HG03280 (cell line): Measurements from ENCODE around the gene PAXIP1.
"Not testable (repeated sequence)": the region's sequence is repeated elsewhere in the genome, so short reads cannot be mapped to it uniquely, and the experiment has no call there.

Experiments
- ATAC-seq: cut with Tn5 transposase; IDR thresholded peaks from one replicate; pipeline ENCODE4 v1.9.1; 2021; ENCODE audit warnings: mild to moderate bottlenecking, moderate library complexity; ENCODE audit not compliant: unreplicated experiment

Gene PAXIP1, protein sequence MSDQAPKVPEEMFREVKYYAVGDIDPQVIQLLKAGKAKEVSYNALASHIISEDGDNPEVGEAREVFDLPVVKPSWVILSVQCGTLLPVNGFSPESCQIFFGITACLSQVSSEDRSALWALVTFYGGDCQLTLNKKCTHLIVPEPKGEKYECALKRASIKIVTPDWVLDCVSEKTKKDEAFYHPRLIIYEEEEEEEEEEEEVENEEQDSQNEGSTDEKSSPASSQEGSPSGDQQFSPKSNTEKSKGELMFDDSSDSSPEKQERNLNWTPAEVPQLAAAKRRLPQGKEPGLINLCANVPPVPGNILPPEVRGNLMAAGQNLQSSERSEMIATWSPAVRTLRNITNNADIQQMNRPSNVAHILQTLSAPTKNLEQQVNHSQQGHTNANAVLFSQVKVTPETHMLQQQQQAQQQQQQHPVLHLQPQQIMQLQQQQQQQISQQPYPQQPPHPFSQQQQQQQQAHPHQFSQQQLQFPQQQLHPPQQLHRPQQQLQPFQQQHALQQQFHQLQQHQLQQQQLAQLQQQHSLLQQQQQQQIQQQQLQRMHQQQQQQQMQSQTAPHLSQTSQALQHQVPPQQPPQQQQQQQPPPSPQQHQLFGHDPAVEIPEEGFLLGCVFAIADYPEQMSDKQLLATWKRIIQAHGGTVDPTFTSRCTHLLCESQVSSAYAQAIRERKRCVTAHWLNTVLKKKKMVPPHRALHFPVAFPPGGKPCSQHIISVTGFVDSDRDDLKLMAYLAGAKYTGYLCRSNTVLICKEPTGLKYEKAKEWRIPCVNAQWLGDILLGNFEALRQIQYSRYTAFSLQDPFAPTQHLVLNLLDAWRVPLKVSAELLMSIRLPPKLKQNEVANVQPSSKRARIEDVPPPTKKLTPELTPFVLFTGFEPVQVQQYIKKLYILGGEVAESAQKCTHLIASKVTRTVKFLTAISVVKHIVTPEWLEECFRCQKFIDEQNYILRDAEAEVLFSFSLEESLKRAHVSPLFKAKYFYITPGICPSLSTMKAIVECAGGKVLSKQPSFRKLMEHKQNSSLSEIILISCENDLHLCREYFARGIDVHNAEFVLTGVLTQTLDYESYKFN

DNA sequence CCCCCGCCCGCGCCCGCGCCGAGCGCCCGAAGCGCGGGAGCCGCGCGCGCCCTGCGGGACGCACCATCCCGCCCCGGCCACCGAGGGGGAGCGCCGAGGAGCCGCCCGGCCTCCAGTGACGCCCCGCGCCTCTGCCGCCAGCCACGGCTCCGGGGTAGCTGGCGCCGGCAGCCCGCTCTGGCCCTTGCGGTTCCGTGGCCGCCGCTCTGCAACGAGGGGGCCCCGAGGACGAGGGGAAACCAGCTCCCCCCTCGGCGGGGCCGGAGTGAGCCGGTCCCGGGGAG, at the start of gene PAXIP1:
Gene PAXIP1 (minus strand): TSS at position 33 of the 284 bp plus-strand sequence. CDS start 195 bp downstream, outside the sequence.
- ATAC-seq = peak; percentile 63

DNA sequence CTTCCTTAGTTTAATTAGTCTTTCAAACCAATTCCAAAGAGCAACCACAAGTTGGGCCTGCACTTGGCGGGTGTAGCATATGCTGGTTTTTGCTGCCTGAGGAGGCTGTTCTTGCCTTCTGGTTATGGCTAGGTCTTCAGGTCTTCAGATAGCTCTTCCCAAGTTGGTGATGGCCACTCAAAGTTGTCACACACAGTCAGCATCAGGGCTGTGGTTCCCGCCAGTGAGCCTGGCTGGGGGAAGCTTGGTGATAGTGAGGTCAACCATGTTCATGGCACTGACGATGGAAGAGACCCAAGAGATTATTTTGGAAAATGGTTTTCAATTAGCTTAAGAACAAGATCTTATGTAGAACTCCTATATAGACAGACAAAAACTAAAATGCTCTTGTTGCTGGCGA, 48.4 kb upstream of the PAXIP1 start:
- ATAC-seq = no peak

- no peak for ATAC-seq
Observed at GRCh38 chr7:155048006-155048405, 45.1 kb upstream of the PAXIP1 start.

GRCh38 chr7:155043756-155044155, 40.8 kb upstream of the PAXIP1 start:
- no peak for ATAC-seq

GRCh38 chr7:155038335-155038734, 35.4 kb upstream of the PAXIP1 start:
- ATAC-seq = no peak

DNA sequence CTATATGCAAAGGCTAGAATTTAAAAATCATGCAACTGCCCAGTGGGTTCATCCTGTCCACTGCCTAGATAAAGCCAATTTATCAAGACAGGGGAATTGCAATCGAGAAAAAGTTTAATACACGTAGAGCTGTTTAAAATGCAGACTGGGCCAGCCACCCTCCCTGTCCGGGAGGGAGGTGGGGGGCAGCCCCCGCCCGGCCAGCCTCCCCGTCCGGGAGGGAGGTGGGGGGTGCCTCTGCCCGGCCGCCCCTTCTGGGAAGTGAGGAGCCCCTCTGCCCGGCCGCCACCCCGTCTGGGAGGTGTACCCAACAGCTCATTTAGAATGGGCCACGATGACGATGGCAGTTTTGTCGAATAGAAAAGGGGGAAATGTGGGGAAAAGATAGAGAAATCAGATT, 31.6 kb upstream of the PAXIP1 start:
- ATAC-seq = not testable (repeated sequence)

GRCh38 chr7:155032978-155033377, 30.1 kb upstream of the PAXIP1 start:
- ATAC-seq = no peak

DNA sequence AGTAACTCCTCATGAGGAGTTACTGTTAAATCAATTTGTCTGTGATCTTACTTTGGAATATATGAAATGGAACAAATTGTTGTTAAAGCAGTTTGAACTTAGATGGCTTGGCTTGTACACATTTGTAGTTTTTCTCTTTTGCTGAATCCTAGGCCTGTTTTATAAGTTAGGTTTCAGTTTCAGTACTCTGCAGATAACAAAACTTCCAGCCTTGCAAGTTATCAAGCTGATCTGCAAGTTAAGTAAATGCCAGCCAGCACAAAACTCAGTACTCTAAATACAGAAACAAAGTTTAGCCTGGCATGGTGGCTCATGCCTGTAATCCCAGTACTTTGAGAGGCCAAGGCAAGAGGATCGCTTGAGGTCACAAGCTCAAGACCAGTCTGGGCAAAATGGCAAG, 25.0 kb upstream of the PAXIP1 start:
- ATAC-seq = no peak

GRCh38 chr7:155021699-155022145, 18.8 kb upstream of the PAXIP1 start:
- no peak for ATAC-seq

- no peak for ATAC-seq
Observed at GRCh38 chr7:155020996-155021395, 18.1 kb upstream of the PAXIP1 start.

DNA sequence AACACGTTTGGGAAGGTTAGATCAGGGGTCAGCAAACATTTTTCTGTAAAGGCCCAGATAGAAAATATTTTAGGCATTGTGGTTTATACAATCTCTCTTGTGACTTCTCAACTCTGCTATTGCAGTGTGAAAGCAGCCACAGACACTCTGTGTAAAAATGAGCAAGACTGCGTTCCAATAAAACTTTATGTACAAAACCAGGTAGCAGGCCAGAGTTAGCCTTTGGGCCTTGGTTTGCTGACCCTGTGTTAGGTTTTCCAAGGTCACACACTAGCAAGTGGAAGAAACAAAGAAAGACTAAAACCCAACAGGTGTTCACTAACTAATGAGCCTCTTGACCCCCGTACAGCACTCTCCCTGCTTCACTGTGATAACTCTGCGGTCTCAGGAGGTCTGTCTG, 14.9 kb upstream of the PAXIP1 start:
- ATAC-seq = no peak

- ATAC-seq = no peak
Observed at GRCh38 chr7:155011086-155011485, 8.2 kb upstream of the PAXIP1 start.

- ATAC-seq = no peak
Observed at GRCh38 chr7:155009570-155010157, 6.7 kb upstream of the PAXIP1 start.

GRCh38 chr7:155007947-155008346, 5.0 kb upstream of the PAXIP1 start:
- no peak for ATAC-seq

DNA sequence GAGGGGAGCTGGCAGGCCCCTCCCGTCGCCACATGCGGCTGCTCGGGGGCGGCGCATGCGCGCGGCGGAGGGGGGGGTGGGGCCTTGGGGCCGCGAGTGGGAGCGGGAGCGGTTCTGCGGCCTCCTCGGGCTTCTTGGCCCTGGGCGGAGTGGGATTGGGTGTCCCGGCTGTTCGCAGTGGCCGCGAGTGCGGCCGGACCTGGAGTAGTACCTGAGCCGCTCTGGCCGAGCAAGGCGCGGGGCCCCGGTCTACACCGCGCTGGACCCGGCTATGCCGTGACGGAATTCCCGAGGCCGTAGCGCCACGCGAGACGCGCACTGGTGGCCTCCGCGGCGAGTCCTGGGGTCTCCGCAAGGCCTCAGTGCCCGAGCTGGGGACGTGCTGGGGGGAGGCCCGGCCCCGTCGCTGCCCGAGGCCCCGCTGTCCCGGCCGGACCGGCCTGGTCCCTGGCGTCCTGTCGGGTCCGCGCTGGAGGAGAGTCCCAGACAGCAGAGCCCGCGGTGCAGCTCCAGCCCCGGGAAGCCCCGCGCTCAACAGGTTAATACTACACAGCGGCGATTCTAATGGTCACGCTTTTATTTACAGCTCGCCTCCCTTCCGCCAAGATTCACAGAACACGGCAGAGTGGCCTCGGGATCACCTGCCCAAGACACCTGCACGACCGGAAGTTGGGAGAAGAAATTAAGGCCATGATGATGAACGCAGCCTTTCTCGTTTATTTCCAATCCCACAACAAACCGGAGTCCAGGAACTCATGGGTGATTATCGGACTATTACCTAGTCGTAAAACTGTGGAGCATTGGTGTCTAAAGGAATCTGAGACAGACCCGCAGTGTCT, 671 bp upstream of the PAXIP1 start:
- ATAC-seq = peak; percentile 70

- ATAC-seq = peak; percentile 38
Observed at GRCh38 chr7:155002411-155003091, 373 bp downstream of the PAXIP1 start.

DNA sequence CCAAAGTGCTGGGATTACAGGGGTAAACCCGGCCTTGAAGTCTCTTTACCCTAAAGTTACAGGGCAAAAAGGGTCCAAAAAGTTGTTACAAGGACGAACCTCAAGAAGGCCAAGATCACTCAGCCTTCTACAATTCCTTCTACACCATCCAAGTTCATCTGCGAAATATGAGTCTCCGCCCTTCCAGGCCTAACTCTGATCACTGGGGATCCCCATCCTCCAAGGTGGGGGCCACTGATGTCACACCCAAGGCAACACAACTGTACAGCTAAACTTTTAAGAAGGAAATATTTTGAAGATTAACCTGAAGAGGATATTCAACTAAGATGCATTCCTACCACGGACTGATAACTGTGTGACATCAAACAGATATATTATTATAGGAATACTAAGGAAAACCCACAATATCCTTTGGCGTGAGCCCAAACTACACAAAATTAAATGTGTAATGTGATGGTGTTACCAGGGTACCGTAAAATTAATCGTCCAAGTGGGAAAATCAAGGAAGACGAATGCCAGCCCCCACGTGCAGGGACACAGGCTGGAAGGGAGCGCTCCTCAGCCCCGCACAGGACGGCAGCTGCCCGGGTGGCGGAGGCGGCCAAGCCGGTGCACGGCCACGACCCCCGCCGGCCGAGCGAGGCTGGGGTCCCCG, 1.0 kb downstream of the PAXIP1 start:
- peak; percentile 14 for ATAC-seq

DNA sequence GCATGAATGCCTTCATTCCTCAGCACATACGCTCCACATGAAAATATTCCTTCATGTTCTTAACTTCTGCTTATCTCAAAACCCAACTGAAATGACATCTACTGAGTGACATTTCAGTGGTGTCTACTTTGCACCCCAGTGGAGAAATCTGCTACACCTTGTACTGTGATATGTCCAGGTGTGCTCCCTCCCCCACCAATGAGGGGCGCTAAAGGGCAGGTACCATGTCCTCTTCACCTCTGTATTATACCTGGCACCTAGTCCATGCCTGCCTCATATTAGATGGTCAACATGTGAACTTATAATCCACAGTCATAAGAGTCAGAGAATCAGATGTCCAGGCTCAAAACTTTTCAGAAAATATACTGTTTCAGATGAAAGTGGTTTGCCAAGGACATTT, 2.1 kb downstream of the PAXIP1 start:
- ATAC-seq = no peak

DNA sequence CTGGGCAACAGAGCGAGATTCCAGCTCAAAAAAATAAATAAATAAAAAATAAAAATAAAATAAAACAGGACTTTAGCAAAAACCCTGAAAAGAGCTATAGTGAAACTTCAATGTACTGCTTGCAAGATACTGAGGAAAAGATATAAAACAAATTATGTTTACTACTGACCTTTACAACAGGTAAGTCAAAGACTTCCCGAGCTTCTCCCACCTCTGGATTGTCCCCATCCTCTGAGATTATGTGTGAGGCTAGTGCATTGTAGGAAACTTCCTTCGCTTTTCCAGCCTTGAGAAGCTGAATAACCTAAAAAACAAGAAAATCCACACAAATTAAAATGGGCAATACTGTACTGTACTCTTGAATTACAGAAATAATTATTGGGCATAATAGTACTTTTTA, 4.4 kb downstream of the PAXIP1 start:
- no peak for ATAC-seq
